Left lung (tissue), 10 donors: Measurements from ENCODE around the gene ZNF597. TPM values are rescaled to one million over a fixed set of nuclear protein-coding genes. Genes with fewer than 3 reads are reported as not detected.
A peak's percentile ranks its signal among the peaks of the same experiment; 100 is the strongest.

Source experiments
- ATAC-seq: fragments of 200-7000 bp; cut with Tn5 transposase; one replicate; pipeline ENCODE4 v1.9.1; 2020; ENCODE audit warnings: moderate library complexity
- DNase-seq, 4 donors: peaks; one replicate each; pipeline ENCODE4 v3.0.0-alpha.2; 2013 to 2020
- H3K27ac ChIP-seq, 2 donors: fragments of 200-600 bp; sonication (generic) in 1 of 2; one replicate each; pipeline versions ENCODE4 v1.5.0 to v1.8.0; 2020 to 2021
- H3K27me3 ChIP-seq, 2 donors: fragments of 200-600 bp; sonication (generic) in 1 of 2; one replicate each; pipeline versions ENCODE4 v1.5.0 to v1.8.0; 2020 to 2021
- H3K36me3 ChIP-seq, 2 donors: fragments of 200-600 bp; sonication (generic) in 1 of 2; one replicate each; pipeline versions ENCODE4 v1.5.0 to v1.8.0; 2020 to 2021
- H3K4me1 ChIP-seq, 2 donors: fragments of 200-600 bp; one replicate each; pipeline ENCODE4 v1.8.0; 2021
- H3K4me3 ChIP-seq, 2 donors: fragments of 200-600 bp; sonication (generic) in 1 of 2; one replicate each; pipeline versions ENCODE4 v1.5.0 to v1.8.0; 2020 to 2021; ENCODE audit warnings: mild to moderate bottlenecking in 1 of 2
- H3K9me3 ChIP-seq, 2 donors: fragments of 200-600 bp; sonication (generic) in 1 of 2; one replicate each; pipeline versions ENCODE4 v1.5.0 to v1.8.0; 2020 to 2021
- CTCF ChIP-seq, 2 donors: fragments of 200-600 bp; sonication (generic) in 1 of 2; IDR thresholded peaks; one replicate each; pipeline versions ENCODE4 v1.5.0 to v1.8.0; 2021; ENCODE audit warnings: antibody characterized with exemption in 2 of 2
- intact Hi-C, 2 donors: fragments of 100-400 bp; cut with DNase I; formaldehyde crosslinking; loops; one replicate each; pipeline versions ENCODE4 v1.11.2 to v1.14.2; 2022
- polyA plus RNA-seq, 6 donors: library from polyadenylated mRNA; unstranded; fragments of 120-200 nt; gene quantifications; one replicate each; pipeline ENCODE4 v1.2.1, GENCODE V29; 2013; ENCODE audit not compliant: insufficient read length in 6 of 6
- total RNA-seq, 2 donors: library from RNA; stranded (reverse); fragmentation: NEBNext Ultra II Directional; extraction: Animal tissue kit (Norgen Biotek cat#: 25700); gene quantifications; one replicate each; pipeline ENCODE4 v1.2.1, GENCODE V29; 2021
- donor health status: DM: no; HTN: yes; CAD: no.
- donor health status: DM: no; HTN: no; CAD: no.

The ZNF597 gene
- total and polyA plus RNA-seq, 8 donors, result 3.2 to 4.8 (median 4.2) TPM

- no peaks in the 10 kb centered on the region for H3K27me3 ChIP-seq
- no peak overlapping the region for H3K27ac ChIP-seq
Observed at GRCh38 chr16:3488801-3489200, 45.5 kb upstream of the ZNF597 start.

DNA sequence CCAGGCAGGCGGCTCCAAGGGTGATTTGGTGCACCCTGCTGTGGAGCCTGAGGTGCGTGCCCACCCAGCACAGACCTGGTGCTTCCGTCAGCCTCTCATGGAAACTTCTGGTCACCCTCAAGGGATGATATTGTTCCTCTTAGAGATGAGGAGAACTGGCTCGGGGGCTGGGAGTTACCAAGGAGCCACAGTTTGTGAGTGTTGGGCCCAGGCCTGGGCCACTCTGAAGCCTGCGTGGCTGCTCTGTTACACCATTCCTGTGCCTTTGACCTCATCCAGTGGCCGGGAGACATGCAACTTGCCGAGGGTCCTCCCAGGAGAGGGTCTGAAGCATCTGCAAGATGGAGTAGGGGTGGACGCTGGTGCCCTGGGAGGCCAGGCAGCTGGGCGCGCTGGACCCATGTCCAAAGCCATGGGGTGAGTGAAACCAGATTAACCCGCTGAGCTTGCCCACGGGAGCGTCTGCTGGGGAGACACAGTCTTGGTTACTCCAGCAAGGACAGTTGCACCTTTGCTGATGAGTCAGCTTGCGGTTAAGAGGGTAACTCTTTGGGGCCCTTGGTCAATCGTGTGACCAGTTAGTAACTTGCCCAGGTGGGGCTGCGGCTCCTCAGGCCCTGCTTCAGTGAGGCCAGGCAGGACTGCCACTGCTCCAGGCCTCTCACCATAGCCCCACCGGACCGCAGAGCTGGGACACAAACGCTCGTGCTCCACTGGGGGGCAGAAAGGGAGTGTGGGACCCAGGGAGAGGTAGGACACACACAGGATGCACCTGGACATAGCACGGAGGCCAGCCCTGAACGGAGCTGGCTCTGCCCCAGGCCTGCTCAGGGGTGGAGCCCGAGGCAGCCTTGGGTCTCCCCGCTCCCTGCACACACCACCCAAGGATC lies 44.5 kb upstream of the ZNF597 start:
- ATAC-seq, result peak; percentile 9
- H3K4me1 ChIP-seq, result peaks cover 0 to 8% of the 10 kb centered on the region in 2 donors
- no peak overlapping the region for H3K27ac ChIP-seq
- no peak overlapping the region for H3K4me3 ChIP-seq
- TF ChIP-seq CTCF (IDR thresholded peaks at IDR 0.05), result no peak
- peaks cover 0 to 54% of the 10 kb centered on the region in 2 donors for H3K36me3 ChIP-seq
- H3K27me3 ChIP-seq, result no peaks in the 10 kb centered on the region
- no peak for DNase-seq
- intact Hi-C loops, result no loop called here
- no peaks in the 10 kb centered on the region for H3K9me3 ChIP-seq

More at GRCh38 chr16:3488801-3489200, 45.5 kb upstream of the ZNF597 start:
- ATAC-seq (no peak), DNase-seq (no peak)
- Histone ChIP-seq H3K4me3 (no peak overlapping the region), H3K9me3 (no peaks in the 10 kb centered on the region), H3K36me3 (peaks cover 0 to 44% of the 10 kb centered on the region in 2 donors), H3K4me1 (peaks cover 0 to 8% of the 10 kb centered on the region in 2 donors)
- intact Hi-C loops, result no loop called here
- TF ChIP-seq CTCF (IDR thresholded peaks at IDR 0.05), result no peak

DNA sequence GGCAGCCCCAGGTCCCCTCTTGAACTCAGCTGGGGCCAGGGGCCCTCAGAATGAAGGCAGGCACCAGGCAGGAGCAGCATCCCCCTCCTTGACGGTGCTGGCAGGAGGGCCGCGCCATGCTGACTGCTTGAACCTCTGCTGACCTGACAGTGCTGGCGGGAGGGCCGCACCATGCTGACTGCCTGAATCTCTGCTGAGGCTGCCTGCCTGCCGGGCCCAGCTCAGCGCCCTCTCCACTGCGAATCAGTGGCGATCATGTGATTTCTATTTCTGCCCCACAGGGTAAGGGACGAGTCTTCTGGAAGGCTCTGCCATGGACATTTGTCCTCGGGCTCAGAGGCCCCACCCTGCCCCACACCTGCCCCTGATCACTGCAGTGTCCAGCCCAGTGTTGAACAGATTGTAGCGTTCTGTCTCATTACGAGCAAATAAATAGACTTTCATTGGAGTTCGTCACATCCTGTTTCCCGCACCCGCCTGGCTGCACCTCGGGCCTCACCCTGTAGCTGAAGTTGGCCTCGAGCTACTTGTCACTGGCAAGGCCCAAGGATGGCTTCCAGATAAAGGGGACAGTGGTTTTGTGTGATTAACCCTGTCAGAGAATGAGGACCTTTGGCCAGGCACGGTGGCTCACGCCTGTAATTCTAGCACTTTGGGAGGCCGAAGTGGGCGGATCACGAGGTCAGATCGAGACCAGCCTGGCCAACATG lies 43.4 kb upstream of the ZNF597 start:
- no peak for ATAC-seq
- intact Hi-C loops, result no loop called here

DNA sequence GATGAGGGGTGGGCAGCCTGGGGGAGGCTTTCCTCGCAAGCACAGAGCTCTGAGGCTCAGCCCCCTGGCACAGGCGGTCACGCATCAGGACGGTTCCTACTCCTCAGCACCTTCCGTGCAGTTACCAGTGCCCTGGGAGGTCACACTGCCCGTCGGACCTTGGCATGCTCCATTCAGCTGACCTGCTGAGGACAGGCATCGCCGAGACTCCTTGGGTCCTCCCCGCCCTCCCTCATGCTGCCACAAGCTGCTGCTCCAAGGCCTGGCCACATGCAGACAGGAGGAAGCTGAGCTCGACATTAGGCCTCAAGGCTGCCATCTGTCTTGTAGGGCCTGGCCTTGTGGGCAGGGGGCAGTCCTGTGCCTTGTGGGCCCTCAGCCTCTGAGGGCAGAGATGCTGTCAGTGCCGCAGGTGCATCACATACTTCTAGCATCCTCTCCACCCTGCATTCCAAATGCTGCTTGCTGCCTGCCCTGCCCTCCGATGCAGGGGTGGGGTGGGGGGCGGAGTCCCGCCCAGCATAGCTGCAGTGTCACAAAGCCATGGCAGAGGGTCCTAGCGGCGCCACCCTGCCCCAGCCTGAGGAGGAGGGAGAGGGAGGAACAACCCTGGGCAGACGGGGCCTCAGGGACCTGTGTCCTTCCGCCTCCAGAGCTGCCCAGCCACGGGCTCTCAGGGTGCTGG lies 42.7 kb upstream of the ZNF597 start:
- DNase-seq (no peak), ATAC-seq (no peak)
- H3K27ac ChIP-seq, result no peak overlapping the region
- no peak for TF ChIP-seq CTCF (IDR thresholded peaks at IDR 0.05)
- no peak overlapping the region for H3K4me3 ChIP-seq
- intact Hi-C loops, result no loop called here
- H3K36me3 ChIP-seq, result peaks cover 0 to 72% of the 10 kb centered on the region in 2 donors
- no peaks in the 10 kb centered on the region for H3K27me3 ChIP-seq
- H3K4me1 ChIP-seq, result no peaks in the 10 kb centered on the region
- no peaks in the 10 kb centered on the region for H3K9me3 ChIP-seq

More for the DNA sequence above, 43.4 kb upstream of the ZNF597 start:
- no peak for DNase-seq
- H3K36me3 ChIP-seq, result peaks cover 0 to 65% of the 10 kb centered on the region in 2 donors
- H3K9me3 ChIP-seq, result no peaks in the 10 kb centered on the region
- H3K27me3 ChIP-seq, result no peaks in the 10 kb centered on the region
- H3K4me1 ChIP-seq, result peaks cover 0 to 7% of the 10 kb centered on the region in 2 donors
- no peak overlapping the region for H3K27ac ChIP-seq
- H3K4me3 ChIP-seq, result no peak overlapping the region
- TF ChIP-seq CTCF (IDR thresholded peaks at IDR 0.05), result no peak
